OCI-LY1 (cell line): ENCODE measurements around the gene PLLP.

Experiments used
- H2AFZ ChIP-seq: fragments of 200-600 bp; sonication (generic), shearing (Covaris generic); 2 replicates; pipeline ENCODE4 v1.6.0; 2014; ENCODE audit warnings: antibody characterized with exemption, mild to moderate bottlenecking, low read length
- H3F3A ChIP-seq: fragments of 200-600 bp; sonication (generic), shearing (Covaris generic); 2 replicates; pipeline ENCODE4 v1.6.0; 2014; ENCODE audit warnings: mild to moderate bottlenecking, antibody characterized with exemption, low read length, moderate library complexity; ENCODE audit not compliant: insufficient read depth
- H3K27ac ChIP-seq: fragments of 200-600 bp; sonication (generic); 2 replicates; pipeline ENCODE4 v1.5.1; 2014; ENCODE audit warnings: low read length, mixed run types, mild to moderate bottlenecking, low read depth; ENCODE audit not compliant: poor library complexity, severe bottlenecking
- H3K27me3 ChIP-seq: fragments of 200-600 bp; sonication (generic); 2 replicates; pipeline ENCODE4 v1.6.0; 2014; ENCODE audit warnings: antibody characterized with exemption, mild to moderate bottlenecking, low read length, moderate library complexity; ENCODE audit not compliant: insufficient read depth
- H3K36me3 ChIP-seq: fragments of 200-600 bp; sonication (generic); 2 replicates; pipeline ENCODE4 v1.6.1; 2014; ENCODE audit warnings: mild to moderate bottlenecking, antibody characterized with exemption, low read length, moderate library complexity, mixed read lengths; ENCODE audit not compliant: insufficient read depth
- H3K4me1 ChIP-seq: fragments of 200-600 bp; sonication (generic); 2 replicates; pipeline ENCODE4 v1.5.1; 2014; ENCODE audit warnings: mild to moderate bottlenecking, low read length, moderate library complexity; ENCODE audit not compliant: insufficient read depth, severe bottlenecking
- H3K4me2 ChIP-seq: fragments of 200-600 bp; sonication (generic), shearing (Covaris generic); 2 replicates; pipeline ENCODE4 v1.6.1; 2014; ENCODE audit warnings: low read length
- H3K4me3 ChIP-seq: fragments of 200-600 bp; sonication (generic); 2 replicates; pipeline ENCODE4 v1.5.1; 2014; ENCODE audit warnings: low read length, low read depth, mild to moderate bottlenecking, mixed read lengths; ENCODE audit not compliant: poor library complexity, severe bottlenecking
- H3K79me2 ChIP-seq: fragments of 200-600 bp; shearing (Covaris generic); 2 replicates; pipeline ENCODE4 v1.6.1; 2016; ENCODE audit warnings: mixed run types, low read length, mixed read lengths; ENCODE audit not compliant: insufficient read depth
- H3K9ac ChIP-seq: fragments of 200-600 bp; sonication (generic), shearing (Covaris generic); 2 replicates; pipeline ENCODE4 v1.6.1; 2014; ENCODE audit warnings: mild to moderate bottlenecking, low read length, mixed read lengths
- H3K9me2 ChIP-seq: fragments of 200-600 bp; sonication (generic), shearing (Covaris generic); 2 replicates; pipeline ENCODE4 v1.6.1; 2014; ENCODE audit warnings: low read depth, mild to moderate bottlenecking, low read length, mixed read lengths
- H3K9me3 ChIP-seq: fragments of 200-600 bp; shearing (Covaris generic); 2 replicates; pipeline ENCODE4 v1.6.1; 2014; ENCODE audit warnings: low read length, mixed read lengths
- H4K20me1 ChIP-seq: fragments of 200-600 bp; sonication (generic), shearing (Covaris generic); 2 replicates; pipeline ENCODE4 v1.6.0; 2016; ENCODE audit warnings: mild to moderate bottlenecking, low read length; ENCODE audit not compliant: insufficient read depth
- CTCF ChIP-seq: fragments of 200-600 bp; sonication (generic), shearing (Covaris generic); IDR thresholded peaks from 2 replicates; pipeline ENCODE4 v1.5.1; 2017; ENCODE audit warnings: mild to moderate bottlenecking, antibody characterized with exemption, low read length, moderate library complexity, mixed read lengths
- EZH2 ChIP-seq: fragments of 200-600 bp; sonication (generic), shearing (Covaris generic); IDR thresholded peaks from 2 replicates; pipeline ENCODE4 v1.8.0; 2017; ENCODE audit warnings: borderline replicate concordance, mixed run types, mild to moderate bottlenecking, antibody characterized with exemption, low read length, moderate library complexity, mixed read lengths

Gene PLLP

DNA sequence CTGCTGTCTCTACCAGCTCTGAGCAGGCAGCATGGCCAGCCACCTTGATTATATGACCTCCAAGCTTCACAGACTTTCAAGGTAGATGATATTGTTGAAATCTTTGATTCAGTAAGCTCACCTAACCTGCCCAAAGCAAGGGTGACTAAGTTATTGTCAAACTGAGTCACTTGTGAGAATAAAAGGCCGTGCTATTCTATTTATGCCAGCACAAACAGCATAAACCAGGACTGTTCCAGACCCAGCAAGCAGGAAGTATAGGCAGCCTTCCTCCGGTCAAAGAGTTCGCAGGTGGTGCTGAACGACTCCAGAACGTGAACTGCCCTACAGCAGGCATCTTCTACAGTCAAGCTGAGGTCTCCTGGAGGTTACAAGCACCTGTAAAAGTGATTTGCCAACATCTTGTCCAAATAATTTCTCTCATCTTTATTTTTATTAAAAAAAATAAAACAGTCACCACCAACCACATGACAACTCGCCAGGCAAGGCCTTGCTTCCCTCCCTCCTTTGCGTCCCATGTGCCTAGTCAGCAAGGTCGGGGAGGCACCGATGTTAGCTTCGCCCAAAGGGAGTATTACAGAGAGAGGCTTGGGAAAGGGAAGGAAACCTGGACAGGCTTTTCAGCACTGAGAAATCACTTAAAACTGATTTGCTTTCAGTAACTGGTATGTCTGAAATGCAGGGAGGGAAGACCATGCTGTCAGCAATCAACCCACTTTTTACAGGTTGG lies 28.6 kb downstream of the PLLP start:
- TF ChIP-seq EZH2 (no peak), CTCF (no peak)
- Histone ChIP-seq H4K20me1 (no peaks in the 10 kb centered on the region), H3K4me1 (peaks cover 13% of the 10 kb centered on the region), H3K27me3 (no peaks in the 10 kb centered on the region), H3K79me2 (no peaks in the 10 kb centered on the region), H3K9ac (no peak overlapping the region), H3K9me3 (peaks cover 7% of the 10 kb centered on the region; the same call in 1 of the 2 replicates), H3K36me3 (peaks cover 32% of the 10 kb centered on the region), H3F3A (no peaks in the 10 kb centered on the region), H3K27ac (no peak overlapping the region), H3K4me2 (no peak overlapping the region), H3K4me3 (no peak overlapping the region), H3K9me2 (no peaks in the 10 kb centered on the region), H2AFZ (no peak overlapping the region)

DNA sequence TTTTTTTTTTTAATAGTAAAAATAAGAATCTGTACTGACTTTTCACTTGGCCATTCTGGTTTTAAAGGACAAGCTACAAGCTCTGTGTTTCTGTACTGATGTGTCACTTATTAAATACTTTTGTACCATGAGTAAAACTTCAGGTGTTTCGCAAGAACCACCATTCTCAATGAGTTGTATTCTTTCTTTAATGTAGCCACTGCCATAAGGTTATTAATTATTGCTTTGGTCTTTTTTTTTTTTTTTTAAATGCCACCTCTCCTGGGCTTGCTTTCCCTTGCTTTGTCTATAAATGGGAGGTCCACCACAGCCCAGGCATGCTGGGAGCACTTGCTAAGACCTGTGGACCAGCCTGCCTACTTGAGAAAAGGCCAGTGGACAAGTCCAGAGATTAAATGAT lies 31.0 kb downstream of the PLLP start:
- Histone ChIP-seq H3F3A (no peaks in the 10 kb centered on the region), H3K9me3 (peaks cover 7% of the 10 kb centered on the region; the same call in 1 of the 2 replicates), H4K20me1 (no peaks in the 10 kb centered on the region), H3K9me2 (no peaks in the 10 kb centered on the region), H3K27me3 (no peaks in the 10 kb centered on the region), H3K36me3 (peaks cover 46% of the 10 kb centered on the region), H3K79me2 (no peaks in the 10 kb centered on the region), H3K4me1 (no peaks in the 10 kb centered on the region), H3K27ac (no peak overlapping the region), H3K4me2 (no peak overlapping the region), H3K4me3 (no peak overlapping the region), H2AFZ (no peak overlapping the region), H3K9ac (no peak overlapping the region)
- TF ChIP-seq EZH2 (no peak), CTCF (no peak)

GRCh38 chr16:57252148-57252721 lies 32.2 kb downstream of the PLLP start:
- Histone ChIP-seq H3K9me3 (peaks cover 7% of the 10 kb centered on the region; the same call in 1 of the 2 replicates), H3K79me2 (no peaks in the 10 kb centered on the region), H3K4me3 (no peak overlapping the region), H3K9ac (no peak overlapping the region), H3K36me3 (peaks cover 53% of the 10 kb centered on the region), H3K9me2 (no peaks in the 10 kb centered on the region), H2AFZ (no peak overlapping the region), H3K27me3 (no peaks in the 10 kb centered on the region), H4K20me1 (no peaks in the 10 kb centered on the region), H3F3A (no peaks in the 10 kb centered on the region), H3K4me2 (no peak overlapping the region), H3K4me1 (no peaks in the 10 kb centered on the region), H3K27ac (no peak overlapping the region)
- TF ChIP-seq CTCF (no peak), EZH2 (no peak)
